CD14-positive monocyte (primary cell): Measurements from ENCODE around the gene NME5. TPM values are rescaled to one million over a fixed set of nuclear protein-coding genes. Genes with fewer than 3 reads are reported as not detected.

Experiments
- DNase-seq, 3 donors: peaks; one replicate each; pipeline ENCODE4 v3.0.0-alpha.2; 2011 to 2022
- H2AFZ ChIP-seq: 2 replicates; pipeline ENCODE4 v1.6.0; 2012; ENCODE audit warnings: mild to moderate bottlenecking, low read depth, low read length, inconsistent platforms; ENCODE audit not compliant: insufficient read depth, poor library complexity, severe bottlenecking
- H3K27ac ChIP-seq, 2 donors: 1 replicate in 1 of 2; 2 replicates in 1 of 2; pipeline ENCODE4 v1.5.1; 2012 to 2013; ENCODE audit warnings: low read length in 2 of 2, control low read depth in 1 of 2, inconsistent platforms in 1 of 2, low read depth in 1 of 2, mild to moderate bottlenecking in 1 of 2
- H3K27me3 ChIP-seq, 2 donors: one replicate each; pipeline versions ENCODE4 v1.6.0 to v1.6.1; 2011 to 2013; ENCODE audit warnings: low read length in 2 of 2; ENCODE audit not compliant: control insufficient read depth in 2 of 2, insufficient read depth in 2 of 2
- H3K36me3 ChIP-seq, 2 donors: replicated peaks in 1 of 2; 1 replicate in 1 of 2; 2 replicates in 1 of 2; pipeline versions ENCODE4 v1.5.1 to v1.6.1; 2012 to 2013; ENCODE audit warnings: low read length in 2 of 2, control low read depth in 1 of 2, inconsistent platforms in 1 of 2, mild to moderate bottlenecking in 1 of 2; ENCODE audit not compliant: insufficient read depth in 2 of 2, control insufficient read depth in 1 of 2
- H3K4me1 ChIP-seq, 2 donors: 1 replicate in 1 of 2; 2 replicates in 1 of 2; pipeline versions ENCODE4 v1.5.1 to v1.6.1; 2012 to 2013; ENCODE audit warnings: low read length in 2 of 2, control low read depth in 1 of 2, inconsistent platforms in 1 of 2, mild to moderate bottlenecking in 1 of 2, moderate library complexity in 1 of 2; ENCODE audit not compliant: insufficient read depth in 2 of 2, control insufficient read depth in 1 of 2
- H3K4me2 ChIP-seq: replicated peaks from 2 replicates; pipeline ENCODE3; 2012; ENCODE audit warnings: low read length, moderate library complexity, mild to moderate bottlenecking; ENCODE audit not compliant: poor library complexity, severe bottlenecking; ENCODE audit errors: extremely low read depth
- H3K4me3 ChIP-seq, 3 experiments: fragments of 200-600 bp in 1 of 3; sonication (generic) in 1 of 3; replicated peaks in 1 of 3; 1 replicate in 2 of 3; 2 replicates in 1 of 3; pipeline ENCODE4 v1.5.1; 2011 to 2013; ENCODE audit warnings: low read length in 3 of 3, mild to moderate bottlenecking in 3 of 3, control low read depth in 2 of 3, low read depth in 2 of 3, inconsistent platforms in 1 of 3, moderate library complexity in 1 of 3
- H3K79me2 ChIP-seq: 2 replicates; pipeline ENCODE4 v1.6.0; 2012; ENCODE audit warnings: mild to moderate bottlenecking, control low read depth, inconsistent platforms, low read length, moderate library complexity; ENCODE audit not compliant: insufficient read depth
- H3K9ac ChIP-seq: 2 replicates; pipeline ENCODE4 v1.6.0; 2017; ENCODE audit warnings: low read length, mild to moderate bottlenecking; ENCODE audit not compliant: insufficient read depth, poor library complexity, severe bottlenecking
- H3K9me3 ChIP-seq, 2 donors: replicated peaks in 1 of 2; 1 replicate in 1 of 2; 2 replicates in 1 of 2; pipeline versions ENCODE4 v1.5.1 to v1.6.1; 2012 to 2013; ENCODE audit warnings: low read length in 2 of 2, control low read depth in 1 of 2; ENCODE audit not compliant: control insufficient read depth in 1 of 2, insufficient read depth in 1 of 2
- H4K20me1 ChIP-seq: 2 replicates; pipeline ENCODE4 v1.6.0; 2012; ENCODE audit warnings: mild to moderate bottlenecking, low read length, control low read depth, moderate library complexity; ENCODE audit not compliant: insufficient read depth
- H3K27ac Mint-ChIP-seq, 7 donors: one replicate each; pipeline ENCODE4 v1.8.0; 2020; ENCODE audit warnings: mild to moderate bottlenecking in 7 of 7, mixed read lengths in 7 of 7, moderate library complexity in 6 of 7, inconsistent platforms in 2 of 7
- H3K27me3 Mint-ChIP-seq, 3 donors: one replicate each; pipeline ENCODE4 v1.8.0; 2021 to 2022; ENCODE audit warnings: low read depth in 3 of 3, mild to moderate bottlenecking in 3 of 3, mixed read lengths in 3 of 3, moderate library complexity in 3 of 3, inconsistent platforms in 1 of 3
- H3K36me3 Mint-ChIP-seq, 2 donors: one replicate each; pipeline ENCODE4 v1.8.0; 2020; ENCODE audit warnings: mixed read lengths in 2 of 2, inconsistent platforms in 1 of 2, mild to moderate bottlenecking in 1 of 2
- H3K4me1 Mint-ChIP-seq: one replicate; pipeline ENCODE4 v1.8.0; 2020; ENCODE audit warnings: mild to moderate bottlenecking, mixed read lengths
- H3K4me3 Mint-ChIP-seq, 2 donors: one replicate each; pipeline ENCODE4 v1.8.0; 2020; ENCODE audit warnings: mild to moderate bottlenecking in 2 of 2, mixed read lengths in 2 of 2, moderate library complexity in 1 of 2
- H3K9me3 Mint-ChIP-seq, 7 donors: one replicate each; pipeline ENCODE4 v1.8.0; 2020 to 2022; ENCODE audit warnings: mixed read lengths in 7 of 7, mild to moderate bottlenecking in 6 of 7, moderate library complexity in 6 of 7, inconsistent platforms in 2 of 7
- WGBS: methylation state at CpG from one replicate; pipeline ENCODE4 v1.1.5; 2013; ENCODE audit warnings: missing lambda C conversion rate; ENCODE audit not compliant: insufficient coverage; 5-methylcytosine and 5-hydroxymethylcytosine counted together
- intact Hi-C, 2 donors: fragments of 100-400 bp; cut with micrococcal nuclease; formaldehyde crosslinking; loops; one replicate each; pipeline versions ENCODE4 v1.15.0 to v1.15.1; 2023
- polyA plus RNA-seq, 3 donors: library from polyadenylated mRNA; depleted of rRNA in 1 of 3; unstranded in 2 of 3; stranded (reverse) in 1 of 3; fragments of 300-500 nt in 2 of 3; fragments of >200 nt in 1 of 3; fragmentation: Illumina TruSeq in 2 of 3; gene quantifications; 1 replicate in 2 of 3; 2 replicates in 1 of 3; pipeline ENCODE4 v1.2.3, GENCODE V29; 2012 to 2021
- TF ChIP-seq, protein P1 (sequence below): fragments of 200-600 bp; IDR thresholded peaks from one replicate; pipeline ENCODE4 v1.8.0; 2022; ENCODE audit warnings: antibody characterized with exemption, mild to moderate bottlenecking

Gene NME5
- polyA plus RNA-seq, 3 donors = not detected

DNA sequence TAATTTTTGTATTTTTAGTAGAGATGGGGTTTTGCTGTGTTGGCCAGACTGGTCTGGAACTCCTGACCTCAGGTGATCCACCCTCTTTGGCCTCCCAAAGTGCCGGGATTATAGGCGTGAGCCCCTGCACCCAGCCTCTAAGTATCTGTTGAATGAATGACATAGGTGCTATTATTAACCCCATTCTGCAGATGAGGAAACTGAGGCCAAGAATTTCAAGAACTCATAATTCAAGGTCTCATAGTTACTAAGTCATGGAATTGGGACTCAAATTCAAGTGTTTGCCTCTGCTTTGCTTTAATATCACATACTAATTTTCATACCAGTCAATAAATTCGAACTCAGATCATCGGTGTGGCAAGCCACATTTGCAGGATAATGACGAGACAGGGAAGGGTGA, 41.6 kb upstream of the NME5 start:
- Mint-ChIP-seq H3K27ac (peak overlapping the region in 2 of 7 donors; percentile 33 to 88), H3K9me3 (no peaks in the 10 kb centered on the region), H3K27me3 (peaks cover 0 to 2% (median 0%) of the 10 kb centered on the region in 3 donors), H3K4me3 (no peak overlapping the region), H3K4me1 (peaks cover 9% of the 10 kb centered on the region), H3K36me3 (peaks cover 46 to 61% of the 10 kb centered on the region in 2 donors)
- H3K27ac ChIP-seq = no peak overlapping the region
- H3K4me3 ChIP-seq = no peak overlapping the region
- intact Hi-C loops = loop anchor here in 1 of 2 donors (10.0 kb wide), 1 partner anchor 234 kb away; no protein-coding TSS in a partner anchor
- H3K27me3 ChIP-seq = no peaks in the 10 kb centered on the region
- no peak for DNase-seq
- H2AFZ ChIP-seq = no peak overlapping the region
- H3K9me3 ChIP-seq = no peaks in the 10 kb centered on the region
- H3K4me2 ChIP-seq = no peak overlapping the region
- H3K36me3 ChIP-seq = peaks cover 39 to 56% of the 10 kb centered on the region in 2 donors
- peaks cover 27 to 31% of the 10 kb centered on the region in 2 donors for H3K4me1 ChIP-seq
- peaks cover 5% of the 10 kb centered on the region for H4K20me1 ChIP-seq
- H3K79me2 ChIP-seq = peaks cover 53% of the 10 kb centered on the region
- TF ChIP-seq, protein P1, sequence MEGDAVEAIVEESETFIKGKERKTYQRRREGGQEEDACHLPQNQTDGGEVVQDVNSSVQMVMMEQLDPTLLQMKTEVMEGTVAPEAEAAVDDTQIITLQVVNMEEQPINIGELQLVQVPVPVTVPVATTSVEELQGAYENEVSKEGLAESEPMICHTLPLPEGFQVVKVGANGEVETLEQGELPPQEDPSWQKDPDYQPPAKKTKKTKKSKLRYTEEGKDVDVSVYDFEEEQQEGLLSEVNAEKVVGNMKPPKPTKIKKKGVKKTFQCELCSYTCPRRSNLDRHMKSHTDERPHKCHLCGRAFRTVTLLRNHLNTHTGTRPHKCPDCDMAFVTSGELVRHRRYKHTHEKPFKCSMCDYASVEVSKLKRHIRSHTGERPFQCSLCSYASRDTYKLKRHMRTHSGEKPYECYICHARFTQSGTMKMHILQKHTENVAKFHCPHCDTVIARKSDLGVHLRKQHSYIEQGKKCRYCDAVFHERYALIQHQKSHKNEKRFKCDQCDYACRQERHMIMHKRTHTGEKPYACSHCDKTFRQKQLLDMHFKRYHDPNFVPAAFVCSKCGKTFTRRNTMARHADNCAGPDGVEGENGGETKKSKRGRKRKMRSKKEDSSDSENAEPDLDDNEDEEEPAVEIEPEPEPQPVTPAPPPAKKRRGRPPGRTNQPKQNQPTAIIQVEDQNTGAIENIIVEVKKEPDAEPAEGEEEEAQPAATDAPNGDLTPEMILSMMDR = no peak
- 100% methylated on average over 3 of the region's 5 CpGs for WGBS
- no peak overlapping the region for H3K9ac ChIP-seq

DNA sequence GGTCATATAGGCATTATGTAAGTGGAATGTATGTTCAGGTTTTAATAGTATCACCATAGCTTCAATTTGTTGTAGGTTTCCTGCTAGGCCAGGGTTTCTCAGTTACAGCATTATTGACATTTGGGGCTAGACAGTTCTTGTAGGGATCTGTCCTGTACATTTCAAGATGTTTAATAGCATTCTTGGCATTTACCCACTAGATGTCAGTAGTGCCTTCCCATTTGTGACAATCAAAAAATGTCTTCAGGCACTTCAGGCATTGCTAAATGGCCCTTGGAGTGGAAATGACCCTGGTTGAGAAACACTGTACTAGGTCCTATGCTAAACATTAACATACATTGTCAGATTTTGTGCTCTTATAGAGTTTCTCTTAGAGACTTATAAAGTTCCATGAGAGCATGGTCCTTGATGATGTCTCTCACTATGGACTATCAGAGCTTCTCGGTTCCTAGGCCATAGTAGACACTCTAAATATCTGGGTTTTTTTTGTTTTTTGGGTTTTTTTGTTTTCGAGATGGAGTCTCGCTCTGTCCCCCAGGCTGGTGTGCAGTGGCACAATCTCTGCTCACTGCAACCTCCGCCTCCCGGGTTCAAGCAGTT, 41.1 kb upstream of the NME5 start:
- Histone ChIP-seq H3K27ac (no peak overlapping the region), H3K4me1 (peaks cover 24 to 28% of the 10 kb centered on the region in 2 donors), H2AFZ (no peak overlapping the region), H3K9ac (no peak overlapping the region), H3K9me3 (no peaks in the 10 kb centered on the region), H3K36me3 (peaks cover 40 to 55% of the 10 kb centered on the region in 2 donors), H4K20me1 (peaks cover 5% of the 10 kb centered on the region), H3K4me2 (peak overlapping the region; percentile 99), H3K79me2 (peaks cover 59% of the 10 kb centered on the region), H3K27me3 (no peaks in the 10 kb centered on the region), H3K4me3 (no peak overlapping the region)
- 100% methylated on average over 3 of the region's 5 CpGs for WGBS
- intact Hi-C loops = loop anchor here in 1 of 2 donors (10.0 kb wide), 1 partner anchor 235 kb away; no protein-coding TSS in a partner anchor
- H3K4me3 Mint-ChIP-seq = no peak overlapping the region
- H3K27me3 Mint-ChIP-seq = peaks cover 0 to 2% (median 0%) of the 10 kb centered on the region in 3 donors
- peaks cover 4% of the 10 kb centered on the region for H3K4me1 Mint-ChIP-seq
- peak; percentile 24 to 54 (median 52) for DNase-seq
- no peaks in the 10 kb centered on the region for H3K9me3 Mint-ChIP-seq
- peaks cover 44 to 61% of the 10 kb centered on the region in 2 donors for H3K36me3 Mint-ChIP-seq
- TF ChIP-seq, protein P1 = peak; percentile 58
- peak overlapping the region in 3 of 7 donors; percentile 33 to 88 (median 57) for H3K27ac Mint-ChIP-seq
